Measurements from ENCODE around the gene CCNI. TPM values are rescaled to one million over a fixed set of nuclear protein-coding genes. Genes with fewer than 3 reads are reported as not detected.

Gene CCNI
- total RNA-seq, 1 experiment from 2014 or later, result 208 TPM

GRCh38 chr4:77076889-77077635 is 1.3 kb upstream of the CCNI start:
- H3K9me3 ChIP-seq (ENCODE audit: control insufficient read depth in 1 of 2, insufficient read depth in 1 of 2, low read depth in 1 of 2, low read length in 2 of 2), result no peaks in the 10 kb centered on the region
- 0 out of 2 replicates have a peak, but pooled peaks have one; percentile 9 for TF ChIP-seq SIN3A (IDR thresholded peaks at IDR 0.05; ENCODE audit: low read depth)
- no peak for TF ChIP-seq YY1 (IDR thresholded peaks at IDR 0.05; ENCODE audit: extremely low read depth, insufficient replicate concordance, low read depth, low read length)
- RAD21 ChIA-PET (ENCODE audit: low non-redundant PET in 1 of 2, low total read pairs in 2 of 2, uncharacterized antibody in 2 of 2, unreplicated experiment in 2 of 2), result no interaction called here
- ATAC-seq, result no peak
- peaks cover 12% of the 10 kb centered on the region; the same call in 1 of the 2 replicates for H4K20me1 ChIP-seq (ENCODE audit: insufficient read depth)
- H3K9me2 ChIP-seq (ENCODE audit: insufficient read depth), result no peaks in the 10 kb centered on the region
- intact Hi-C loops (cut with micrococcal nuclease), result loop anchor here (1.0 to 5.0 kb wide), 2 partner anchors 79 to 1475 kb away; partner anchors contain the start of gene ANXA3
- H3K4me1 ChIP-seq (ENCODE audit: control insufficient read depth in 1 of 2, insufficient read depth in 2 of 2, low read length in 2 of 2), result peaks cover 14 to 21% of the 10 kb centered on the region in 2 experiments
- peak overlapping the region; percentile 78 to 80 for H3K4me3 ChIP-seq (replicated peaks in 1 of 2; ENCODE audit: low read depth in 1 of 2, low read length in 2 of 2)
- POLR2A ChIA-PET, result interaction anchor here (0.9 to 1.2 kb wide), 3 partner anchors 16 to 128 kb away, joined by 3 read pairs; partner anchors contain the start of gene SEPTIN11
- no peak for DNase-seq (ENCODE audit: low read depth, low spot score)
- CTCF ChIA-PET, result no interaction called here
- H3K27ac ChIP-seq (ENCODE audit: low read depth, low read length), result peak overlapping the region; percentile 72; the same call in 1 of the 2 replicates
- H2AFZ ChIP-seq (ENCODE audit: low read depth, low read length, poor library complexity, severe bottlenecking), result peak overlapping the region; percentile 65
- H3K9ac ChIP-seq (ENCODE audit: low read length), result 0 out of 2 replicates have a peak overlapping the region, but pooled peaks have one; percentile 70
- BruUV-seq (replicated peaks), result no TSS peak
- H3K4me2 ChIP-seq (ENCODE audit: low read length), result peak overlapping the region; percentile 94
- H3K36me3 ChIP-seq (ENCODE audit: control insufficient read depth in 1 of 2, insufficient read depth in 2 of 2, low read length in 2 of 2), result no peaks in the 10 kb centered on the region
- H3K27me3 ChIP-seq (ENCODE audit: insufficient read depth, low read length), result no peaks in the 10 kb centered on the region
- H3K79me2 ChIP-seq (ENCODE audit: insufficient read depth, low read length), result peaks cover 30% of the 10 kb centered on the region

DNA sequence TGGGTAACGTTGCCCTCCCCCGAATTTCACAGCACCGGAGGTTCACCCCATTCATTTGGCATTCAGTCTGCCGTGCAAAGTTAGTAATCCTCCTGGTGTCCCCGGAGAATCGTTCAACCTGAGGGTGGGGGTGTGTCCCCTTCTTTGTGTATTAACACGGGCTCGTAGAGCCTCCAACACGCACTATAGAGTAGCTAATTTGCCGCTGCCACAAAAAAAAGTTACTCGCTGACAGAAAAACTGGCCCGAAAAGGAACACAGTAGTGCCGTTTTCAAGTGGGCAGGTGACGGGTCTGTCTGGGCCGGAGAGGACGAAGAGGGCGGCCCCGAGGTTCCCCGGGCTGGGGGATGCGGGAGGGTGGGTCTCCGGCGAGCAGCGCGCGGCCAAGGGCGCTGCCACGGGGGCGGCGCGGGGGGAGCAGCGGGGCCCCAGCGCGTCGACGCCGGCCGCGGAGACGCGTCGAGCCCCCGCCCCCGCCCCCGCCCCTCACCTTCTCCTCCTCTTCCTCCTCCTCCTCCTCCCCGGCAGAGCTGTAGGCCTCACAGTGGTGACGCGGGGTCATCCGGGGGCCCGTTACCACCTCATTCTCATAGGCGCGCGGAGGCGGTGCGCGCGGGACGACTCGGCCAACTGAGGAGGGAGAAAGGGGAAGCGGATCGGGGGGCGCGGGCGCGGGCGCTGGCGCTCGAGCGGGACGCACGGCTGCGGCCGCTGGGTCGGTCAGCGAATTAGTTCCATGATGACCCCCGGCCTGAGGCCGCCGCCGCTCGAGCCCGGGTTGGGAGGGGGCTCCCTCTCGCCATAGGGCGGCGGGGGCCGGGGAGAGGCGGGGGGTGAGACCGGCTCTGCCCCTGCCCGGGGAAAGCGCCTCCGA is 571 bp downstream of the CCNI start:
- H3K4me1 ChIP-seq (ENCODE audit: control insufficient read depth in 1 of 2, insufficient read depth in 2 of 2, low read length in 2 of 2), result peaks cover 14 to 21% of the 10 kb centered on the region in 2 experiments
- H3K36me3 ChIP-seq (ENCODE audit: control insufficient read depth in 1 of 2, insufficient read depth in 2 of 2, low read length in 2 of 2), result no peaks in the 10 kb centered on the region
- no peaks in the 10 kb centered on the region for H3K9me2 ChIP-seq (ENCODE audit: insufficient read depth)
- TF ChIP-seq MAX (IDR thresholded peaks at IDR 0.05), result 0 out of 2 replicates have a peak, but pooled peaks have one; percentile 8
- no peak for TF ChIP-seq POLR2AphosphoS5 (IDR thresholded peaks at IDR 0.05; ENCODE audit: low read depth, low read length)
- peak; percentile 62 for TF ChIP-seq ZFX (IDR thresholded peaks at IDR 0.05)
- peak; percentile 8; the same call in 1 of the 2 replicates for TF ChIP-seq SIN3A (IDR thresholded peaks at IDR 0.05; ENCODE audit: low read depth)
- peak overlapping the region; percentile 78 to 80 for H3K4me3 ChIP-seq (replicated peaks in 1 of 2; ENCODE audit: low read depth in 1 of 2, low read length in 2 of 2)
- no peaks in the 10 kb centered on the region for H3K27me3 ChIP-seq (ENCODE audit: insufficient read depth, low read length)
- DNase-seq (ENCODE audit: low read depth, low spot score) (no peak), ATAC-seq (peak; percentile 66)
- ChIA-PET RAD21 (ENCODE audit: low non-redundant PET in 1 of 2, low total read pairs in 2 of 2, uncharacterized antibody in 2 of 2, unreplicated experiment in 2 of 2) (no interaction called here), POLR2A (interaction anchor here (1.1 kb wide), 1 partner anchor 22 kb away, joined by 4 read pairs; no protein-coding TSS in a partner anchor), CTCF (no interaction called here)
- peaks cover 49% of the 10 kb centered on the region for H3K79me2 ChIP-seq (ENCODE audit: insufficient read depth, low read length)
- no peaks in the 10 kb centered on the region for H3K9me3 ChIP-seq (ENCODE audit: control insufficient read depth in 1 of 2, insufficient read depth in 1 of 2, low read depth in 1 of 2, low read length in 2 of 2)
- no peak overlapping the region for H2AFZ ChIP-seq (ENCODE audit: low read depth, low read length, poor library complexity, severe bottlenecking)
- intact Hi-C loops (cut with micrococcal nuclease), result loop anchor here (5.0 kb wide), 1 partner anchor 1477 kb away; the partner anchor contains the start of gene ANXA3
- BruUV-seq (replicated peaks), result no TSS peak
- H3K27ac ChIP-seq (ENCODE audit: low read depth, low read length), result peak overlapping the region; percentile 72
- peak overlapping the region; percentile 94 for H3K4me2 ChIP-seq (ENCODE audit: low read length)
- peaks cover 12% of the 10 kb centered on the region; the same call in 1 of the 2 replicates for H4K20me1 ChIP-seq (ENCODE audit: insufficient read depth)
- H3K9ac ChIP-seq (ENCODE audit: low read length), result peak overlapping the region; percentile 70
